DOHH2 (cell line): ENCODE measurements around the gene TSPAN32.
"Not testable (repeated sequence)": the region's sequence is repeated elsewhere in the genome, so short reads cannot be mapped to it uniquely, and the experiment has no call there.

ENCODE experiments used
- EZH2phosphoT487 ChIP-seq: fragments of 200-600 bp; sonication (generic); IDR thresholded peaks from 2 replicates; pipeline ENCODE4 v1.6.1; 2017; ENCODE audit warnings: borderline replicate concordance, mild to moderate bottlenecking, antibody characterized with exemption, low read length, moderate library complexity, mixed read lengths
- TF ChIP-seq, protein P1 (sequence below): fragments of 200-600 bp; sonication (generic); IDR thresholded peaks from one replicate; pipeline ENCODE4 v1.5.1; 2014; ENCODE audit warnings: antibody characterized with exemption, mild to moderate bottlenecking, low read depth, low read length; ENCODE audit not compliant: poor library complexity, severe bottlenecking

DNA sequence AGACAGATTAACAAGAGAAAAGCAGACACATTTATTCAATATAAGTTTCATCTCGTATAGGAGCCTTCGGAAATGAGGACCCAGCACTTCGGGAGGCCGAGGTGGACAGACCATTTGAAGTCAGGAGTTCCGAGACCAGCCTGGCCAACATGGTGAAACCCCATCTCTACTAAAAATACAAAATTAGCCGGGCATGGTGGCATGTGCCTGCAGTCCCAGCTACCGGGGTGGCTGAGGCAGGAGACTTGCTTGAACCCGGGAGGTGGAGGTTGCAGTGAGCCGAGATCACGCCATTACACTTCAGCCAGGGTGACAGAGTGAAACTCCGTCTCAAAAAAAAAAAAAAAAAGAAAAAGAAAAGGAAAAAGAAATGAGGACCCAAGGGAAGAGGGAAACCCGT lies 62.6 kb downstream of the TSPAN32 start:
- TF ChIP-seq, protein P1, sequence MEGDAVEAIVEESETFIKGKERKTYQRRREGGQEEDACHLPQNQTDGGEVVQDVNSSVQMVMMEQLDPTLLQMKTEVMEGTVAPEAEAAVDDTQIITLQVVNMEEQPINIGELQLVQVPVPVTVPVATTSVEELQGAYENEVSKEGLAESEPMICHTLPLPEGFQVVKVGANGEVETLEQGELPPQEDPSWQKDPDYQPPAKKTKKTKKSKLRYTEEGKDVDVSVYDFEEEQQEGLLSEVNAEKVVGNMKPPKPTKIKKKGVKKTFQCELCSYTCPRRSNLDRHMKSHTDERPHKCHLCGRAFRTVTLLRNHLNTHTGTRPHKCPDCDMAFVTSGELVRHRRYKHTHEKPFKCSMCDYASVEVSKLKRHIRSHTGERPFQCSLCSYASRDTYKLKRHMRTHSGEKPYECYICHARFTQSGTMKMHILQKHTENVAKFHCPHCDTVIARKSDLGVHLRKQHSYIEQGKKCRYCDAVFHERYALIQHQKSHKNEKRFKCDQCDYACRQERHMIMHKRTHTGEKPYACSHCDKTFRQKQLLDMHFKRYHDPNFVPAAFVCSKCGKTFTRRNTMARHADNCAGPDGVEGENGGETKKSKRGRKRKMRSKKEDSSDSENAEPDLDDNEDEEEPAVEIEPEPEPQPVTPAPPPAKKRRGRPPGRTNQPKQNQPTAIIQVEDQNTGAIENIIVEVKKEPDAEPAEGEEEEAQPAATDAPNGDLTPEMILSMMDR: not testable (repeated sequence)
- not testable (repeated sequence) for TF ChIP-seq EZH2phosphoT487
